ENCODE measurements around the gene GON4L.
"Not testable (repeated sequence)": the region's sequence is repeated elsewhere in the genome, so short reads cannot be mapped to it uniquely, and the experiment has no call there.

GON4L gene

GRCh38 chr1:155833665-155834295 lies 23.2 kb downstream of the GON4L start:
- no peaks in the 10 kb centered on the region for H3K36me3 ChIP-seq (replicated peaks)
- no peaks in the 10 kb centered on the region for H3K9me3 ChIP-seq
- no peak for DNase-seq (ENCODE audit: low spot score in 2 of 2)
- peaks cover 13% of the 10 kb centered on the region for H3K4me1 ChIP-seq
- no peak overlapping the region for H3K4me3 ChIP-seq
- in situ Hi-C loops (cut with MboI; ENCODE audit: low sequenced_read_pairs) = no loop called here
- no peaks in the 10 kb centered on the region for H3K27me3 ChIP-seq (ENCODE audit: low read depth)

GRCh38 chr1:155831279-155831976 lies 25.6 kb downstream of the GON4L start:
- Histone ChIP-seq H3K36me3 (replicated peaks) (peaks cover 3% of the 10 kb centered on the region; the same call in 1 of the 2 replicates), H3K9me3 (no peaks in the 10 kb centered on the region), H3K27me3 (ENCODE audit: low read depth) (no peaks in the 10 kb centered on the region), H3K4me3 (no peak overlapping the region), H3K4me1 (peaks cover 13% of the 10 kb centered on the region)
- in situ Hi-C loops (cut with MboI; ENCODE audit: low sequenced_read_pairs) = no loop called here
- no peak for DNase-seq (ENCODE audit: low spot score in 2 of 2)

GRCh38 chr1:155827450-155827849 lies 29.6 kb downstream of the GON4L start:
- peaks cover 13% of the 10 kb centered on the region for H3K36me3 ChIP-seq (replicated peaks)
- H3K4me3 ChIP-seq = no peak overlapping the region
- H3K27me3 ChIP-seq (ENCODE audit: low read depth) = no peaks in the 10 kb centered on the region
- no peak for DNase-seq (ENCODE audit: low spot score in 2 of 2)
- H3K4me1 ChIP-seq = no peaks in the 10 kb centered on the region
- no peaks in the 10 kb centered on the region for H3K9me3 ChIP-seq
- in situ Hi-C loops (cut with MboI; ENCODE audit: low sequenced_read_pairs) = no loop called here

GRCh38 chr1:155816351-155816750 lies 40.7 kb downstream of the GON4L start:
- Histone ChIP-seq H3K36me3 (replicated peaks) (peaks cover 63% of the 10 kb centered on the region), H3K4me1 (peaks cover 30% of the 10 kb centered on the region), H3K9me3 (no peaks in the 10 kb centered on the region), H3K4me3 (no peak overlapping the region), H3K27me3 (ENCODE audit: low read depth) (no peaks in the 10 kb centered on the region)
- no peak for DNase-seq (ENCODE audit: low spot score in 2 of 2)
- in situ Hi-C loops (cut with MboI; ENCODE audit: low sequenced_read_pairs) = no loop called here

- H3K4me1 ChIP-seq = peaks cover 30% of the 10 kb centered on the region
- DNase-seq (ENCODE audit: low spot score in 2 of 2) = no peak
- no peaks in the 10 kb centered on the region for H3K27me3 ChIP-seq (ENCODE audit: low read depth)
- H3K9me3 ChIP-seq = no peaks in the 10 kb centered on the region
- in situ Hi-C loops (cut with MboI; ENCODE audit: low sequenced_read_pairs) = no loop called here
- peaks cover 40% of the 10 kb centered on the region for H3K36me3 ChIP-seq (replicated peaks)
- H3K4me3 ChIP-seq = no peak overlapping the region
Measured at GRCh38 chr1:155813672-155814071, 43.3 kb downstream of the GON4L start.

GRCh38 chr1:155812878-155813277 lies 44.1 kb downstream of the GON4L start:
- Histone ChIP-seq H3K4me1 (peaks cover 30% of the 10 kb centered on the region), H3K4me3 (no peak overlapping the region), H3K27me3 (ENCODE audit: low read depth) (no peaks in the 10 kb centered on the region), H3K36me3 (replicated peaks) (peaks cover 34% of the 10 kb centered on the region), H3K9me3 (no peaks in the 10 kb centered on the region)
- DNase-seq (ENCODE audit: low spot score in 2 of 2) = no peak
- in situ Hi-C loops (cut with MboI; ENCODE audit: low sequenced_read_pairs) = no loop called here

- peaks cover 30% of the 10 kb centered on the region for H3K36me3 ChIP-seq (replicated peaks)
Measured at GRCh38 chr1:155809088-155809487, 47.9 kb downstream of the GON4L start.

GRCh38 chr1:155801149-155801548 lies 55.9 kb downstream of the GON4L start:
- H3K36me3 ChIP-seq (replicated peaks) = peaks cover 32% of the 10 kb centered on the region
- in situ Hi-C loops (cut with MboI; ENCODE audit: low sequenced_read_pairs) = no loop called here

More at GRCh38 chr1:155809088-155809487, 47.9 kb downstream of the GON4L start:
- no peak for DNase-seq (ENCODE audit: low spot score in 2 of 2)
- peaks cover 6% of the 10 kb centered on the region for H3K4me1 ChIP-seq
- H3K9me3 ChIP-seq = no peaks in the 10 kb centered on the region
- in situ Hi-C loops (cut with MboI; ENCODE audit: low sequenced_read_pairs) = no loop called here
- H3K4me3 ChIP-seq = no peak overlapping the region
- H3K27me3 ChIP-seq (ENCODE audit: low read depth) = no peaks in the 10 kb centered on the region

GRCh38 chr1:155795618-155796017 lies 61.4 kb downstream of the GON4L start:
- Histone ChIP-seq H3K4me1 (peaks cover 18% of the 10 kb centered on the region), H3K36me3 (replicated peaks) (peaks cover 29% of the 10 kb centered on the region)
- in situ Hi-C loops (cut with MboI; ENCODE audit: low sequenced_read_pairs); H3K9me3 ChIP-seq; DNase-seq (ENCODE audit: low spot score in 2 of 2); H3K27me3 ChIP-seq (ENCODE audit: low read depth); H3K4me3 ChIP-seq: not testable (repeated sequence)

More at GRCh38 chr1:155801149-155801548, 55.9 kb downstream of the GON4L start:
- no peak for DNase-seq (ENCODE audit: low spot score in 2 of 2)
- Histone ChIP-seq H3K4me1 (peaks cover 9% of the 10 kb centered on the region; the same call in 1 of the 2 replicates), H3K9me3 (no peaks in the 10 kb centered on the region), H3K27me3 (ENCODE audit: low read depth) (no peaks in the 10 kb centered on the region), H3K4me3 (no peak overlapping the region)

- peaks cover 24% of the 10 kb centered on the region for H3K36me3 ChIP-seq (replicated peaks)
- no peaks in the 10 kb centered on the region for H3K9me3 ChIP-seq
- no peak overlapping the region for H3K4me3 ChIP-seq
- peaks cover 18% of the 10 kb centered on the region for H3K4me1 ChIP-seq
- no peak for DNase-seq (ENCODE audit: low spot score in 2 of 2)
- in situ Hi-C loops (cut with MboI; ENCODE audit: low sequenced_read_pairs) = no loop called here
- H3K27me3 ChIP-seq (ENCODE audit: low read depth) = no peaks in the 10 kb centered on the region
Measured at GRCh38 chr1:155794605-155795245, 62.3 kb downstream of the GON4L start.

GRCh38 chr1:155793213-155793612 lies 63.8 kb downstream of the GON4L start:
- H3K4me1 ChIP-seq = peaks cover 14% of the 10 kb centered on the region
- DNase-seq (ENCODE audit: low spot score in 2 of 2) = peak; percentile 21 to 89
- H3K9me3 ChIP-seq = no peaks in the 10 kb centered on the region
- H3K27me3 ChIP-seq (ENCODE audit: low read depth) = no peaks in the 10 kb centered on the region
- H3K36me3 ChIP-seq (replicated peaks) = peaks cover 16% of the 10 kb centered on the region
- in situ Hi-C loops (cut with MboI; ENCODE audit: low sequenced_read_pairs) = no loop called here
- H3K4me3 ChIP-seq = no peak overlapping the region

GRCh38 chr1:155777582-155777981 lies 79.4 kb downstream of the GON4L start:
- H3K4me3 ChIP-seq = no peak overlapping the region
- peaks cover 4% of the 10 kb centered on the region; the same call in 1 of the 2 replicates for H3K9me3 ChIP-seq
- H3K27me3 ChIP-seq (ENCODE audit: low read depth) = no peaks in the 10 kb centered on the region
- DNase-seq (ENCODE audit: low spot score in 2 of 2) = no peak
- H3K4me1 ChIP-seq = peaks cover 29% of the 10 kb centered on the region
- in situ Hi-C loops (cut with MboI; ENCODE audit: low sequenced_read_pairs) = no loop called here
- H3K36me3 ChIP-seq (replicated peaks) = peaks cover 24% of the 10 kb centered on the region

GRCh38 chr1:155776414-155776813 lies 80.6 kb downstream of the GON4L start:
- in situ Hi-C loops (cut with MboI; ENCODE audit: low sequenced_read_pairs) = no loop called here
- no peaks in the 10 kb centered on the region; the same call in 1 of the 2 replicates for H3K9me3 ChIP-seq
- H3K27me3 ChIP-seq (ENCODE audit: low read depth) = no peaks in the 10 kb centered on the region
- H3K4me3 ChIP-seq = no peak overlapping the region
- H3K4me1 ChIP-seq = peaks cover 20% of the 10 kb centered on the region
- no peak for DNase-seq (ENCODE audit: low spot score in 2 of 2)
- H3K36me3 ChIP-seq (replicated peaks) = peaks cover 36% of the 10 kb centered on the region

- in situ Hi-C loops (cut with MboI; ENCODE audit: low sequenced_read_pairs) = no loop called here
- DNase-seq (ENCODE audit: low spot score in 2 of 2) = peak; percentile 76 to 97
- H3K4me3 ChIP-seq = no peak overlapping the region
- no peaks in the 10 kb centered on the region for H3K27me3 ChIP-seq (ENCODE audit: low read depth)
- H3K9me3 ChIP-seq = no peaks in the 10 kb centered on the region
- peaks cover 59% of the 10 kb centered on the region for H3K36me3 ChIP-seq (replicated peaks)
- H3K4me1 ChIP-seq = peaks cover 19% of the 10 kb centered on the region
Measured at GRCh38 chr1:155773221-155773620, 83.8 kb downstream of the GON4L start.
